ENCODE data around the gene FHL3.
"Not testable (repeated sequence)": the region's sequence is repeated elsewhere in the genome, so short reads cannot be mapped to it uniquely, and the experiment has no call there.

The FHL3 gene

GRCh38 chr1:38034871-38035270, 29.6 kb upstream of the FHL3 start:
- no peak for DNase-seq (ENCODE audit: low spot score)

GRCh38 chr1:38032992-38033391, 27.7 kb upstream of the FHL3 start:
- DNase-seq (ENCODE audit: low spot score), result not testable (repeated sequence)

- no peak for DNase-seq (ENCODE audit: low spot score)
These were observed 26.2 kb upstream of the FHL3 start for GRCh38 chr1:38031513-38031866.

- DNase-seq (ENCODE audit: low spot score), result no peak
These were observed 25.5 kb upstream of the FHL3 start for GRCh38 chr1:38030596-38031512.

GRCh38 chr1:38029685-38030511, 24.6 kb upstream of the FHL3 start:
- DNase-seq (ENCODE audit: low spot score), result no peak

- DNase-seq (ENCODE audit: low spot score), result no peak
These were observed 23.9 kb upstream of the FHL3 start for GRCh38 chr1:38029081-38029681.

- no peak for DNase-seq (ENCODE audit: low spot score)
These were observed 23.4 kb upstream of the FHL3 start for GRCh38 chr1:38028671-38029070.

- DNase-seq (ENCODE audit: low spot score), result no peak
These were observed 22.8 kb upstream of the FHL3 start for GRCh38 chr1:38028105-38028591.

GRCh38 chr1:38027201-38028104, 22.1 kb upstream of the FHL3 start:
- DNase-seq (ENCODE audit: low spot score), result no peak

GRCh38 chr1:38026592-38027200, 21.4 kb upstream of the FHL3 start:
- DNase-seq (ENCODE audit: low spot score), result peak; percentile 67

GRCh38 chr1:38025664-38026063, 20.4 kb upstream of the FHL3 start:
- DNase-seq (ENCODE audit: low spot score), result no peak

- no peak for DNase-seq (ENCODE audit: low spot score)
These were observed 19.9 kb upstream of the FHL3 start for GRCh38 chr1:38025233-38025632.

GRCh38 chr1:38022810-38023209, 17.5 kb upstream of the FHL3 start:
- no peak for DNase-seq (ENCODE audit: low spot score)

GRCh38 chr1:38021969-38022368, 16.7 kb upstream of the FHL3 start:
- DNase-seq (ENCODE audit: low spot score), result no peak

- no peak for DNase-seq (ENCODE audit: low spot score)
These were observed 15.1 kb upstream of the FHL3 start for GRCh38 chr1:38020396-38020795.

GRCh38 chr1:38018864-38019343, 13.6 kb upstream of the FHL3 start:
- DNase-seq (ENCODE audit: low spot score), result peak; percentile 37

- DNase-seq (ENCODE audit: low spot score), result no peak
These were observed 10.8 kb upstream of the FHL3 start for GRCh38 chr1:38015978-38016725.

GRCh38 chr1:38014724-38015424, 9.6 kb upstream of the FHL3 start:
- no peak for DNase-seq (ENCODE audit: low spot score)

GRCh38 chr1:38014171-38014570, 8.9 kb upstream of the FHL3 start:
- no peak for DNase-seq (ENCODE audit: low spot score)

- DNase-seq (ENCODE audit: low spot score), result no peak
These were observed 7.9 kb upstream of the FHL3 start for GRCh38 chr1:38013227-38013622.

All from cerebellar cortex (tissue), 1 donor.